HG02870 (cell line): ENCODE data around the gene C11orf58.

ENCODE experiments used
- ATAC-seq: cut with Tn5 transposase; IDR thresholded peaks from one replicate; pipeline ENCODE4 v1.9.1; 2021; ENCODE audit warnings: mild to moderate bottlenecking, moderate library complexity; ENCODE audit not compliant: unreplicated experiment

Gene C11orf58

DNA sequence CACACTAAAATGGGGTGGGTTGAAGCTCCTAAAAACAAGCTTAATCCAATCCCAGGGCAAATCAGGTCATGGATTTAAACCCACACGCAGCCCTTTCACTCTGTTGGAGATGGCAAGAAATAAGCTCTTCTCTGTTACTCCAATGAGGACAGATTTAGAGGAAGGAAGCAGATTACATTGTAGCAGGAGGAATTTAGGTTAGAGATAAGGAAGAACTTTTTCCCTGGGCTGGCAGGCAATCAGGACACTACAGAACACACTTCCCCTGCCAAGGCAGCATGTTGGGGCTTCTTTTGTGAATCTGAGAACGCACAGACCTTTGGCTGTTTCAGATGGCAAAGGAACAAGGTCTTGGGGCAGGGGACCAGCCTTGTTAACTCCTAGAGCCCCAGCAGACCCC is 46.2 kb downstream of the C11orf58 start:
- ATAC-seq, result no peak

DNA sequence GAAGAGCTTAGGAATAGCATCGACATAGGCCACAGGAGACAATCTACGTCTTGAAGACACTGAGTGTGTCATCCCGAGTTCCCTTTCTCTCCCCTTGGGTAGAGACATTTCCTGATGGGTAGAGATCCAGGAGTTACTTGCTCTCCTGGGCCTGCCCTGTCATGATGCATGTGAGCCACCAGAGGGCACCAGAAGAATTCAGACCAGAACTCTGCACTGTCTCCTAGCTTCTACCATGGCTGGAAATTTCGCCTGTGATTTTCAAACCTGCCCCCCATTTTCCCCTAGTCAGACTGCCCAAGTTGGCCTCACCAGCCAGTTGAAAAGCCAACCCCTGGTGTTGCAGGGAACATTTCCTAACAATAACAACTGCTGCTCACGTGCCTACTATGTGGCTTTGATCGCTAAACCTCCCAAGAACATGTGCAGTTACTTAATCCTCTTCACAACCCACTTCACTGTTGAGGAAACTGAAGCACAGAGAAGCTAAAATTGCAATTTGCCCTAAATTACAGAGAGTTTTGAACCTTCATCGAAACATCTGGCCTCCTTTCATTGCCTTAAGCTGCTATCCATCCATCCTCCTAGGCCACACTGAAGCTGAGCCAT is 47.2 kb downstream of the C11orf58 start:
- ATAC-seq, result peak; percentile 81

DNA sequence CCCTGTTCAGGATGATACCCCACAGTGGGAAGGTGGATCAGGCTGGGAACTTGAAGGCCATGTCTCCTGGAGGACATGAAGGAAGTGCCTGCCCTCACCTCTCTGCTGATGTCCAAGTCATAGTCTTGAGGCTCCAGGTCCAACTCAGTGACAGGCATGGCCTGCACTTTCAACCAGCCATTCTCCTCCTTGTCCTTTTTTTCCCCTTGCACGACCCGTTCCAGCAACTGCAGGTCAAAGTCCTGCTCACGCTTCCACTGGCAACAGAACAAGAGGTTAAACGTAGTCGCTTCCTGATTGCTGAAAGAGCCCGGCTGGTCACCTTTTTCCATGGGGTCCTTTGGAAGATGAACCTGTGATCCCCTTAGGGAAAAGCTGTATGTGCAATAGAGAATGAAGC is 47.7 kb downstream of the C11orf58 start:
- no peak for ATAC-seq

DNA sequence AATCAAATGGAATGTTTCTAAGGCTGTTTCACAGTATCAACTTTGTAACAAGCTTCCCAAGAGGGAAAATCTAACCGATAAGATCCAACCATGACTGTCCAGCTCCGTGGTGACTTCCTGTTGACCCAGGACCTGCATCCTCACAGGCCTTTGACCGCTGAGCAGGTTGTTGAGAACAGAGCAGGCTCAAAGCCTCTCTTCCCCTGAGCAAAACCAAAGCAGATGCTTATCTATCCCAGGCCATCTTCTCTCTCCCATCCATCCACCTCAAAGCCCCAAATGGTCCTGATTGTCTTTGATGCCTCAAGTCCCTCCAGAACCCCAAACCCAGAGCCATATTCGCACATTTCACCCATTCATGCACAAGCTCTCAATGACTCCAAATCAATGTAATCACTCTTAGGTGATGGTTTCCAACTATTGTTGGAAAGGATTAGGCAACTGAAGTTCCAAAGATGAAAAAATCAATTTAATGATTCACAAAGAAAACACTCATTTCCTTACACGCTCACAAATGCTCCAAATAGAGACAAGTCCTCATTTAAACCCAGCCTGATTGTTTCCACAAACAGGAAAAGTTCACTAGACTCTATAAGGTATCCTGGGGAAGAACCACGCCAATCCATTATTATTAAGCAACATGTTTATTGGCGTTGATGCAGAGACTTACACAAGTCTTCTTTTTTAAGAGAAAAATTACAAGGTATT is 48.7 kb downstream of the C11orf58 start:
- ATAC-seq, result no peak

DNA sequence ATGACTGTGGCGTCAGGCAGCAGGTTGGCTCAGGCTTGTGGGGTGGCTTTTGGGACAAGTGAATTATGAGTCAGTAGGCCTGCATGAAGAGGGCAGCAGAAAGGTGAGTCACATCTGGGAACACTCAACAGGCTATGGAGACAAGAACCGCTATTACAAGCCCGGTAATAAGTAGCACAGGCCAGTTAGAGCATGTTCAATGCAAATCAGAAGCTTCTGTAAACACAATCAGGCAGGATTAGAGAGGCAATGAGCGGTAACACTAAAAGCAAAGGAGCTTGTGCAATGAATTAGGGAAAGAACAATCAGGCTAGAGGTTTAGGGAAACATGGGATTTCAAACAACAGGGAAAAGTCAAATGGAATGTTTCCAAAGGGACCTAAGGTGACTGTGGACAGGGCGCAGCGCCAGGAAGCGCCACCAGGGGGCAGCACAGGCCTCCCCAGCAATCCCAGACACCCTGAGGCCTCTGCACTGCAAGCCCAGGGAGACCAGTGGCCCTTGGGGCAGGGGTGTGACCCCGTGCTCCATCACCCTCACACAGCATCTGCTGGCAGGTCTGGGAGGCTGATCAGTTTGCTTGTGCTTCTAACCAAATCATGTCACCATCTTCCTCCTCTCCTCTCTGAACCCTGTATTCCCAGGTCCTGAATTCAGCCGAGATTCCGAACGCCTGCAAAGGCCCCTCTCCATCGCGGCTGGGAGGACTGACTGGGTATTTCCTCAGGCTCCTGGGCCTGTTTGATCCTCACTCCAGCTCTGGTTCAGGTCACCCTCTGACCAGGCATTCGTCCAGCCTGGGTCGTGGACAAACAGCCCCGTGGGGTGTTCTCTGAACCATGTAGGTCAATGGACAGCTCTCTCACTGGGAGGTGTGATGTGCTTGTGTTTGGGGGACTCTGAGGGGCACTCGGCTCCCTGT is 50.0 kb downstream of the C11orf58 start:
- no peak for ATAC-seq

DNA sequence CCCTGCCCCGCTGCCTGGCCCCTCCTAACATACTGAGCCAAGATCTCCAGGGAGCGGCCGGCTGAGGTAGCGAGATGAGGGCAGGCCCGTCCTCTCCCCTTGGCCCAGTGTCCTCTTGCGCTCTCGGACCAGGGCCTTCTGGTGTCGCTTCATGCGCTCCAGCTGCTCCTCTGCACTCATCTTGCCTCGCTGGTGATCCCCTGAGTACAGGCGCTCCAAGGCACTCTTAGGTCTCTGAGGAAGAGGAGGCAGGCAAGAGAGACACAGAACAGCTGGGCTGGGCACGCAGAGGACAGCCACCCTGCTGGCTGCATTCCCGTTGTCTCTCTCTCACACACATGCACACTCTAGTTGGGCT is 50.6 kb downstream of the C11orf58 start:
- no peak for ATAC-seq

DNA sequence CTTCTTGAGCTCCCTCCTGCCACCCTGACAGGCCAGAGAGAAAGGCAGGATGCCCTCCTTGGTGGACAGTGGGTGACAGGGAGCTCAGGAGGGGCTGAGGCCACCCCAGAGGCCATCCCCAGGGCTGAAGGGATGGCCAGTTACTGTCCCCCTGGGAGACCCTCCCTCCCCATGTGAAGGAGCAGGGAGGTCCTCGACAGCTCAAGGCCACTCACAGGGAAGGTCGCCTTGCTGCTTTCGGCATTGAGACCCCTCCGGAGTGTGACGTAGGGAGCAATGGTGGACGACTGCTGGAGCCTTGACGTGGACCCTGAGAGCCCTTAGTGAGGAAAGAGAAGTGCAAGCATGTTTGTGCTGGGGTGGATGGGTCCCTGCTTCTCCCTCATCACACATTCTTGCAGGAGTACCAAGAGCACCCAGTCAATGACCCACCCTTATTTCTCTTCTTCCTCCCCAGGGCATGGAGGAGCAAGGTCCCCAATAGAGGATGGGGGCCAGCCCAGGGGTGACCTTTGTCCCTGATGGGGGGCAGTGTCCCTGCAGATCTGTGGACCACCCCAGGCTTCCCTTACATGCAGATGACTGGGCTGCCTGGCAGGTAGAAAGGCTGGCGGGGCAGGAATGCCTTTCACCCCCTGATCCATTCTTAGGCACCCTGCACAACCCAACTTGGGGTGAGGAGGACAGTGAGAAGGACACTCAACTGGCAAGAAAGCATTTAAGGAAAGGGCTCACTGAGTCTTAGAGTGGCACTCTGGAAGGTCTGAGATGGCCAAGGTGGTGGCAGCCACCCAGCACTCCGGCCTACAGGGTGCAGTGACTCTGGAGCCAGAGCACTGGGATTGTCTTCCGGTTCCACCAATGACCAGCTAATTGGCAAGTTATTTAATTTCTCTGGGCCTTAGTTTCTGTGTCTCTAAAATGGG is 51.4 kb downstream of the C11orf58 start:
- no peak for ATAC-seq

DNA sequence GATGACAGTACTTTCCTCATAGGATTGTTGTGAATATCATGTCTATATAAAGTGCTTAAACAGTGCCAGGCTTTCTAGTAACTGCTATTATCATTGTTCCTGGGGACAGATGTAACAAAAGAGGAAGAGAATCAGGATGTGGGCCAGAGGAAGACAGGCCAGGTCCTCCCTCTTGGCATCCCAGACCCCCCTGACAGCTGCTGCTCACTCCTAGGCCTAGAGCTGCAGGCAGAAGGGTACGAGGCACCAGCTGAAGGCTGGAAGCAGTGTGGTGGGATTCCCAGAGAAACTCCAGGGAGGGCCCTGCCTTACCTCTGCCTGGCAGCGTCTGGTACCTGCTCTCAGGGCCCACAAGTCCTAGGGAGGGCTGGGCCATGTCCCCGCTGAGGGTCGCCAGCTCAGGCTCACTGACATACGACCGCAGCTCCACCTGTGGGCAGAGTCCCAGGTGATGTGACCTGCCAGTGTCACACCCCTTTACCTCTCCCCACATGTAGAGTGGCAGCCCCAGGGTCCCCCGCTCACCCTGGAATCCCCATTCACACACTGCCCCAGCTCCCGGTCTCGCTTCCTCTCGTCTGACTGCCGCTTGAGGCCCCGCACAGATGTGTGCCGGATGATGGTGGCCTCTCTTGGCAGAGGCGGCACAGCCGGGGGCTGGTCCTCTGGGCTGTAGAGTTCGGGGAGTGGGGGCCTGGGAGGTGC is 52.2 kb downstream of the C11orf58 start:
- ATAC-seq, result no peak

DNA sequence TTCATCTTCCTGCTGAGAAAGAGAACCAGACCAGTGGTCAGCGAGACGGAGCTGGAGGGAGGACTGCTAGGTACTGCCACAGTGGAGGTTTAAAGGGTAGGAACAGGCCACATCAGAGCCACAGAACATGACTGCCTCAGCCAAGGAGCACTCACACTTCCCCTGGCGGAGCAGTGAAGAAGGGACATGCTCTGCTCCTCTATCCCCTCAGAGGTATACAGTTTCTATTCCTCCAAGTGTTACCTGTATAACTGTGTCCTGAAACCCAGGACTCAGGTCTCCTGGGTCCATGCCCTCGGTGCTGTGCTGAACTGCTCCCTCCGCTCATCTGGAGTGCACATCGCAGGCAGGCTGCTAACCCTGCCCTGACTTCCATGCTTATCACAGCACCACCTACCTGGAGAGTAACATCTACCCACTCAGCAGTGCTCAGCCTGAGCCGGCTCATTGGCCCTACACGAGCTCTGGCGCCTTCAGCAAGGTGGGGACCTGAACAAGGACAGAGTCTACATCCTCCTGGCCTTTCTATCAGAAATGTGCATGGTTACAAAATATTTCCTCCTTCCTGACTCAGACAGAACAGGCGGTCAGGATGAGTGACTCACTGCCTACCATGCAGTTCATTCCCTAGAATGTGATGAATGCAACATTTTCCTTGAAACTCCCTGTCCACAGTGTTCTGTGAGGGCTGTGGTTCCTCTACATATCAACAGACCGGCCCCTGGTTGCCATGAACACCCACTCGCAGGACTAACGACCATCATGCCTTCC is 52.9 kb downstream of the C11orf58 start:
- no peak for ATAC-seq

DNA sequence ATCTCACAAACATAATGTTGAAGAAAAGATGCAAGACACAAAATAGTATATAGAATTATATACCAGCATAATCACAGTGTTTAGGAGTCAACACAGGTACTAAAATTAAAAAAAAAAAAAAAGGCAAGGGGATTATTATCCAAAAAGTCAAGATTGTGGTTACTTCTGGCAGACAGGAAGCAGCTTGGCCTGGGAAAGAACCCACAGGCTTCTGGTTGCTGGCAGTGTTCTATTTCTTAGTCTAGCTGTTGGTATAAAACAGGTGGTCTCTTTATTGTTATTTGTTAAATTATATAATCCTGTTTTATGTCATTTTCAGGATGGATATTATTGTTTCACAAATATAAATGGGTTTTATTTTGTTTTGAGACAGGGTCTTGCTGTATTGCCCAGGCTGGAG is 54.0 kb downstream of the C11orf58 start:
- no peak for ATAC-seq

DNA sequence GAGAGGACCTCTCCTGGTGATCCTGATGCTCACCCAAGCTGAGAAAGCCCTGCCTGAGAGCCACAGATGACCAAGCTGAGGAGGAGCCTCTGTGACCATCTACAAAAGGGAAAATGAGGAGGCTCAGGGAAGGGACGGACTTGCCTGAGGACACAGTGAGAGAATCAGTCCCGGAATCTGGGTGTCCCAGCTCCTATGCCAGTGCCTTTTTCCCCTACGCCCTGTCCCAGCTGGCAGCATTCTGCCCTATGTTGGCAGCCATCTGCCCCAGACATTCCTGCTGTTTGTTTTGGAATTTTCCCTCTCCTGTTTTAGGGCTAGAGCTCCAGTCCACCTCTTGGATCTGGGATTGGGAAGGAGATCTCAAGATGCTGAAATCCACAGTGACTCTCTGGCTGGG is 54.6 kb downstream of the C11orf58 start:
- no peak for ATAC-seq

DNA sequence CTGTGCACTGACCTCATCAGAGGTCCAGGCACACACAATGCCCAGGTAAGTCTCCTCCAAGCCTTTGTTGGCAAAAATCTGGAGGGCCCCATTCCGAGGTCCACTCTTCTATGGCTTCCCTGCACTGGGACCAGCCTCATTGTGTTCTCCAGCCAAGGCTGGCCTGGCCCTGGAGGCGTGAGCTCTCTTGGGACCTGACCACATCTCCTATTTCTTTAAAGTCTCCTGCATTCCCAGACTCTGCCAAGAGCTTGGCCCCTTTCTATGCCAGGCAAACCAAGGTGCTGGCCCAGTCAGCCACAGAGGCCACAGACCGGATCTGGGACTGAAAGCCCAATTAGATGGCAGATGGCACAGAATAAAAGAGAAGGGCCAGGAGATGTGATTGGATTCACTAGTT is 55.1 kb downstream of the C11orf58 start:
- ATAC-seq, result no peak

DNA sequence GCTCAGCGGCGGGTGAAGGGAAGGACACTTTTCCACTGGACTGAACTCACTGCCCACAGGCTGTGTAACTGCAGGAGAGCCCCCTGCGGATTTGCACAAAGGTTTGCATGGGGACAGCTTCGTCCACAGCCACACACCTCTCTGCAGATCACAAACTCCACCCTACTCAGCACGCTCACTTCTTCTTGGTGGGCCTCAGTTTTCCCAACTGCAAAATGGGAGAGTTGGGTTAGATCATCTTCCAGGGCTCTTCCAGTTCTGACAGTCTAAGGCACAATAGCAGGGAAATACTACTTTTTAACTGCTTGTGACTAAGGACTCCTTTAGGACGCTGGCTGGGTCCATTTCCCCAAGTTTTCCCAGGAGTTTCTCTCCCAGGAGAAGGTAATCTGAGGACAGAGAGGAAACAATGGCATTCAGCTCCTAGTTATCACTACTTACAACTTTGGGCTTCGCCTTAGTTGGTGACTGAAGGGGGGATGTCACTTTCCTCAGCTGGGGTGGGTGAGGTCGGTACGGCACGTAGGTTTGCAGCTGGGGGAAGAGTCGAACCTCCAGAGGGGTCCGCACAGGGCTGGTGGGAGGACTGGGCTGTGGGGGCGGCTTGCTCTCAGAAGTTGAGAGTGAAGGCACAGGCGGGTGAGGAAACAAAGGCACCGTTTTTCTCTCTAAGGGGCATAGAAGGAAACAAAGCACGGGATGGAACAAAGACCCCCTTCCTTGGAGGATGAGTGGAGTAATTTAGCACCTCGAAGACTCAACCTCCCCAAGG is 55.8 kb downstream of the C11orf58 start:
- no peak for ATAC-seq

DNA sequence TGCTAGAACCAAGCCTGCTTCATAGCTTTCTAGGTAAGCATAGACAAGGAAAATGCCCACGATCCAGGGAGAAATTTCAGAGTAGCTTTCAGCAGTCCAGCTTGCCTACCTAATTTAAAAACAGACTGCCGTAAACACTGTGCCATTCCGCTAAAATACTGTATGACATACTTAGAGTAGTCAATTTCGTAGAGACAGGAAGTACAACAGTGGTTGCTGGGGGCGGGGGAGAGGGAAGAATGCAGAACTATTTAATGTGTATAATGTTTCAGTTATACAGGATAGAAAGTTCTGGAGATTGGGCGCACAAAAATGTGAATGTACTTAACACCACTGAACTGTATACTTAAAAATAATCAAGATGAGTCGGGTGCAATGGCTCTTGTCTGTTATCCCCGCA is 56.7 kb downstream of the C11orf58 start:
- ATAC-seq, result no peak

DNA sequence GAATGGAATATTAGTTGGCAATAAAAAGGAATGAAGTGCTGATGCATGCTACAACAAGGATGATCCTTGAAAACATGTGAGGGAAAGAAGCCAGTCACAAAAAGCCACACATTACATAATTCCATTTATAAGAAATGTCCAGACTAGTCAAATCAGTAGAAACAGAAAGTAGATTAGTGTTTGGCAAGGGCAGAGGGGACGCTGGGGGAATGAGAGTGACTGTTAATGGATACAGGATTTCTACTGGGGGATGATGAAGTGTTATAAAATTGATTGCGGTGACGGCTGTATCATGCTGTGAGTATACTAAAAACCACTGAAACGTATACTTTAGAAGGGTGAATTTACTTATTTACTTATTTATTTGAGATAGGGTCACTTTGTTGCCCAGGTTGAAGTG is 57.9 kb downstream of the C11orf58 start:
- ATAC-seq, result no peak

DNA sequence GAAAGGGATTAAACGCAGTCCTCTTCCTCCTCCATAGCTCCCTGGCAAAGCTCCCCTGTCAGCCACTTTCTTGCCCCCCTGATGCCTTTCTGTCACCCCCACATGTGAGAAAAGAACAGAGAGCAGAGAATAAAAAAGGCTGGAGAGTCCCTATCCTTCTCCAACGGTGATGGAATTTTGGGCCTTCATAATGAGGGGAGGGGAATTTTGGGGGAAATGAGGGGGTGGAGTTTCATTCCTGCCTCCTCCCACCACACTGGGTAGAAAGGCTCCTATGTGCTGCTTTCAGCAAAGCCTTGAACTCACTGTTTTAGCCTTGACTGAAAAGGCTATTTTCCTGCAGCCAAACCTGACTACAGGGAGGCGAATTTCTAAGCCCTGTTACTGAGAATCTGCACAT is 59.3 kb downstream of the C11orf58 start:
- no peak for ATAC-seq

DNA sequence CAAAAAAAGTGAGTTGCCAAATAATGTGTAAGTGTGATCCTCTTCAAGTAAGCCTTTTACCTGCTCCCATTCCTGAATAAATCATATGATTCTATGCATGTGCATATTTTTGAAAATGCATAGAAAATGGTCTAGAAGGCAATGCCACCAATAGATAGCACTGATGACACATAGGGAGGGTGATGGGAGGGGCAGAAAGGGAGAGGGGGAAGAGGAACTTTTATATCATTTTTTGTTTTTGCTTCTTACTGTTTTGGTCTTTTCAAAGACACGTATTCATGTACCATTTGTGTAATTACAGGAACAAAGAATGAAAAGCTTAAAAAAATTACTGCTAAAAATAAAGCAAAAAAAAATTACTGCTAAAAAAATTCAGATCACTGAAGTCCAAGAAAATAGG is 60.8 kb downstream of the C11orf58 start:
- no peak for ATAC-seq

DNA sequence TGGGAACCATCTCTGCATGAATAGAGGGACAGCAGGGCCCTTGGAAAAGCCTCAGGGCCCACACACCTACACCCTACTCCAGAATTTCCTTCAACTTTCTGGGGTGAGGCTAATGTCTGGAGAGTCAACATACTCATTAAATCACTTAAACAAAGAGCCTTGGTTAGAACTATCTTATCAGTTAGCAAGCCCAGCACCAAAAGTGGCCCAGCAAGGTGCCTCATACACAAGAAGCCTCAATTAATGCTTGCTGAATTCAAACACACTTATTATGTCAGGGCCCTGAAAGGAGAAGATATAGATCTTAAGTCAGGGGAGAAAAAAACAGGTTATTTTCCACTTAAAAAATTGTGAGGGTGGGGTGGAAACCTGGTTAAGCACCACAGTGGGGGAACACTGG is 61.4 kb downstream of the C11orf58 start:
- ATAC-seq, result no peak

DNA sequence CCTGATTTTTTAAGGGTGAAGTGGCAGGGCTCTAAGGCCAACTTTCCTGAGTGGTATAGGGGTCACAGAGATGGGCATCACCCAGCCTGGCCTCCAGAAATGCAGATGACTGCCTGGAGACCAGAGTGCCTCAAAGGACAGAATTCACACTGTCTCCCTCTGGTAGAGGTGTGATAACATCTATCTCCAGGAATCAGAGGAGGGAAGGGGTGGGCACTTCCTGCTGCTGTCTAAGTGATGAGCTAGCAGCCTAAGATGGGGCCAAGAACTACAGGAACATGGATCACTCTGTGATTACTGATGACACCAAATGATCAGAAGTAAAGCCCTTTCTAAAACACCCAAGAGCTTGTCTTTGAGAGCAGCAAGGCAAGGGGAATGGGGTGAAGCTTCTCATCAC is 61.9 kb downstream of the C11orf58 start:
- ATAC-seq, result no peak
